Parathyroid adenoma (tissue), 2 donors: Measurements from ENCODE around the gene DLG2.

Experiments
- H2AFZ ChIP-seq: fragments of 300-600 bp; sonication (generic); one replicate; pipeline ENCODE4 v1.7.0; 2017; ENCODE audit warnings: antibody characterized with exemption, mild to moderate bottlenecking
- H3K27ac ChIP-seq: fragments of 300-600 bp; sonication (generic); one replicate; pipeline ENCODE4 v1.7.0; 2017
- H3K27me3 ChIP-seq: fragments of 300-600 bp; sonication (generic); one replicate; pipeline ENCODE4 v1.7.0; 2017; ENCODE audit warnings: low read length; ENCODE audit not compliant: control insufficient read depth, insufficient read depth
- H3K36me3 ChIP-seq: fragments of 300-600 bp; sonication (generic); one replicate; pipeline ENCODE4 v1.7.0; 2017; ENCODE audit warnings: low read length; ENCODE audit not compliant: control insufficient read depth, insufficient read depth
- H3K4me1 ChIP-seq: fragments of 300-600 bp; sonication (generic); one replicate; pipeline ENCODE4 v1.7.0; 2017; ENCODE audit warnings: control low read depth
- H3K4me2 ChIP-seq: fragments of 300-600 bp; sonication (generic); one replicate; pipeline ENCODE4 v1.7.0; 2017; ENCODE audit warnings: low read length
- H3K4me3 ChIP-seq: fragments of 300-600 bp; sonication (generic); one replicate; pipeline ENCODE4 v1.7.0; 2017; ENCODE audit warnings: low read depth, low read length
- H3K79me2 ChIP-seq: fragments of 300-600 bp; sonication (generic); one replicate; pipeline ENCODE4 v1.7.0; 2017; ENCODE audit warnings: control low read depth
- H3K9ac ChIP-seq: fragments of 300-600 bp; sonication (generic); one replicate; pipeline ENCODE4 v1.7.0; 2017; ENCODE audit warnings: mild to moderate bottlenecking
- H3K9me3 ChIP-seq: fragments of 300-600 bp; sonication (generic); one replicate; pipeline ENCODE4 v1.7.0; 2017; ENCODE audit warnings: low read length; ENCODE audit not compliant: control insufficient read depth
- TF ChIP-seq, protein P1 (sequence below): fragments of 300-600 bp; sonication (generic); IDR thresholded peaks from one replicate; pipeline ENCODE4 v1.7.0; 2017; ENCODE audit warnings: antibody characterized with exemption, mild to moderate bottlenecking
- donor health status: primary hyperparathyroidism.

Gene DLG2

DNA sequence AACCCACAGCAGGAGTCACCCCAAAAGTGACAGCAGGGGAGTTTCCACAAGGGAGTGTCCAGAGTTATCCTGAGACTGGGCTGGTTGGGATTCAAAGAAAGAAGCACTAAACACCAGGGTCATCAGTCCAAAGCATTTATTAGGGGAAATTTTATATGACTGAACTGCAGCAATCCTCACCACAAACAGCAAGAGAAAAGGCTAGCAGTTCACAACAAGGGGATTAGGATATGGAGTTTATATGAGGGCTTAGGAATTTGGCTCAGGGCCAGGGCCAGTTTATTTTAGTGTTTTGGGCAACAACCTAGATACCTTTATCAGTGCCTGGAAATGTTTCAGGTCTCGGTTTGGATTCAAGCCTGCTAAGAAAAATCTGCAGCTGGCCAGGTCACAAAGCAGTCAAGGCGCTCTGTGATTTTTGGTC is 16.1 kb upstream of the DLG2 start:
- no peak overlapping the region for H2AFZ ChIP-seq
- H3K4me2 ChIP-seq = no peak overlapping the region
- no peaks in the 10 kb centered on the region for H3K27me3 ChIP-seq
- no peaks in the 10 kb centered on the region for H3K4me1 ChIP-seq
- no peak overlapping the region for H3K4me3 ChIP-seq
- no peaks in the 10 kb centered on the region for H3K79me2 ChIP-seq
- TF ChIP-seq, protein P1, sequence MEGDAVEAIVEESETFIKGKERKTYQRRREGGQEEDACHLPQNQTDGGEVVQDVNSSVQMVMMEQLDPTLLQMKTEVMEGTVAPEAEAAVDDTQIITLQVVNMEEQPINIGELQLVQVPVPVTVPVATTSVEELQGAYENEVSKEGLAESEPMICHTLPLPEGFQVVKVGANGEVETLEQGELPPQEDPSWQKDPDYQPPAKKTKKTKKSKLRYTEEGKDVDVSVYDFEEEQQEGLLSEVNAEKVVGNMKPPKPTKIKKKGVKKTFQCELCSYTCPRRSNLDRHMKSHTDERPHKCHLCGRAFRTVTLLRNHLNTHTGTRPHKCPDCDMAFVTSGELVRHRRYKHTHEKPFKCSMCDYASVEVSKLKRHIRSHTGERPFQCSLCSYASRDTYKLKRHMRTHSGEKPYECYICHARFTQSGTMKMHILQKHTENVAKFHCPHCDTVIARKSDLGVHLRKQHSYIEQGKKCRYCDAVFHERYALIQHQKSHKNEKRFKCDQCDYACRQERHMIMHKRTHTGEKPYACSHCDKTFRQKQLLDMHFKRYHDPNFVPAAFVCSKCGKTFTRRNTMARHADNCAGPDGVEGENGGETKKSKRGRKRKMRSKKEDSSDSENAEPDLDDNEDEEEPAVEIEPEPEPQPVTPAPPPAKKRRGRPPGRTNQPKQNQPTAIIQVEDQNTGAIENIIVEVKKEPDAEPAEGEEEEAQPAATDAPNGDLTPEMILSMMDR = no peak
- no peak overlapping the region for H3K27ac ChIP-seq
- no peaks in the 10 kb centered on the region for H3K36me3 ChIP-seq
- no peak overlapping the region for H3K9ac ChIP-seq
- no peaks in the 10 kb centered on the region for H3K9me3 ChIP-seq

DNA sequence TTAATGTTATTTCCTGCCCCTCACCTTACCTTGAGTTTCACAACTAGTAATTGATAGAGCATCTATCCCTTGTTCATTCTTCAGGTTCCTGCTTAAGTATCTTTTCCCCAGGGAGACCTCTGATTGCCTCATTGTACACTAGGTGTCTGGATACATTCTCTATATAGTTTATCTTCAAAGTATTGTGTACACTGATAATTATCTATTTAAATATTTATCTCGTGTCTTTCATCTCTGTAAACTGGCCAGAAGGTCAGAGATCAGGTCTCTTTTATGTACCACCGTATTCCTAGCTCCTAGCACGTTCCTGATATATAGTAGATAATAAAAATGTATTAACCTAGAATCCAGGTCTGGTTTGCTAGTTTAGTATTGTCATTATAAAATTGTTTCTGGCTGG is 7.6 kb upstream of the DLG2 start:
- no peaks in the 10 kb centered on the region for H3K4me1 ChIP-seq
- H2AFZ ChIP-seq = no peak overlapping the region
- TF ChIP-seq, protein P1 = no peak
- no peak overlapping the region for H3K4me2 ChIP-seq
- no peak overlapping the region for H3K9ac ChIP-seq
- no peaks in the 10 kb centered on the region for H3K79me2 ChIP-seq
- H3K36me3 ChIP-seq = no peaks in the 10 kb centered on the region
- no peak overlapping the region for H3K4me3 ChIP-seq
- H3K9me3 ChIP-seq = no peaks in the 10 kb centered on the region
- H3K27me3 ChIP-seq = no peaks in the 10 kb centered on the region
- H3K27ac ChIP-seq = no peak overlapping the region

DNA sequence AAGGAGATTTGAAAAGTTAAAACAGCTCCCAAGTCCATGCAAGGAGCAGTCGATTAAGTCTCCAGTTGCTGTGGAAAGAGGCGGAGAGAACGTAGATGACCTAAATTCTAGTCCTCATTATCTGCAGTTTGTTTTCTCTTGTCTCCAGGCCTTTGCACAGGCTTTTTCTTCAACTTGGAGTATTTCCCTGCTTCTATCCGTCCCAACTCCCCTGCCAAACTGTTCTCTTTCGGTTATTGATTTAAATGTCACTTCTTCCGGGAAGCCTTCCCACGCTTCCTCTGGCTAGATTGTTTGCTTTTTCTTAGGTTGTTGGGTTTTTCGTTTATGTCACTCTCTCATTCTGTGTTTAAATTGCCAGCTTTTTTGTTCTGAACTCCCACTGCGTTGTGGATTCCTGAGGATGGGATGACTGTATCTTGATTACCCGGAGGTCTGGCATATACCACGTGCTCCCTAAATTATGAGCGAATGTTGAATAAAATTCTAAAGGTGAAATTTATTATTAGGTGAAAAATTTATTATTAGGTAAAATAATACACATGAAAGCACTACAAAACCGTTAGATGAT is 1.7 kb upstream of the DLG2 start:
- no peaks in the 10 kb centered on the region for H3K9me3 ChIP-seq
- H3K4me2 ChIP-seq = peak overlapping the region; percentile 75
- H3K27me3 ChIP-seq = no peaks in the 10 kb centered on the region
- no peaks in the 10 kb centered on the region for H3K4me1 ChIP-seq
- H3K36me3 ChIP-seq = no peaks in the 10 kb centered on the region
- no peak overlapping the region for H3K9ac ChIP-seq
- TF ChIP-seq, protein P1 = no peak
- no peaks in the 10 kb centered on the region for H3K79me2 ChIP-seq
- H3K4me3 ChIP-seq = peak overlapping the region; percentile 80
- peak overlapping the region; percentile 90 for H3K27ac ChIP-seq
- H2AFZ ChIP-seq = peak overlapping the region; percentile 95

DNA sequence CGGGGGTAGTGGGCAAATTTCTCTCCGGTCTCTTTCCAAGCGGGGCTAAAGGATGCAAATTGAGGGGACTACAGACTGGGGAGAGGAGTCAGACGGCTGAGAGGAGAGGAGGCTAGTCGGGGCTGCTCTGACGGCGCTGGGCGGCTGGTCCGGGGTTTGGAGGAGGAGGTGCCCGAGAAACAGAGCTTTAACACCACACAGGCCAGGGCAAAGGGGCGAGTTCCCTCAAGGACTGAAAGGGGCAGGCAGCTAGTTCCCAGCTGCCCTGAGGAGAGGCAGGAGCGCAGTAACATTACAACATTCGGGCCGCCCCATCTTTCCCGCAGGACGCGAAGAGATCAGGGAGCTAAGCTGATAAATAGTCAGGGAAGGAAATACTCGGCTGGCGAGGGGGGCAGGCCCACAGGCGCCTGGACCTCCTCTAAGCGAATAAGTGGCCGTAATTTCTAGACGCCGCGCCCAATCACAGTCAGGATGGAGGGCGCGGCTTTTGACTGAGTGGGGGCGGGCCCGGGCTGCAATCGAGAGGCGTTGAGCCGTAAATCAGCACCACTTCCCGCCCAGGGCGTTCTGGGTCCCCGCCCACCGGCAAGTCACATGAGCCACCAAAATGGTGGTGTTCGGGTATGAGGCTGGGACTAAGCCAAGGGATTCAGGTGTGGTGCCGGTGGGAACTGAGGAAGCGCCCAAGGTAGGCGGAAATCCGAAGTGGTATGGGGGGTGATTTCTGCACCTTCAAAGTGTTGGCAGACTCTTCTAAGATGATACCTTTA is 1.0 kb upstream of the DLG2 start, which contains the start of gene TMEM126B:
TSS of gene TMEM126B (plus strand) at position 596 of the 773 bp plus-strand sequence. CDS start at position 611, 15 bp downstream.
- H2AFZ ChIP-seq = peak within 1 kb of the TSS; percentile 95
- no peaks in the 10 kb centered on the region for H3K79me2 ChIP-seq
- TF ChIP-seq, protein P1 = no peak
- no peaks in the 10 kb centered on the region for H3K4me1 ChIP-seq
- peak within 1 kb of the TSS; percentile 67 for H3K9ac ChIP-seq
- H3K4me3 ChIP-seq = peak within 1 kb of the TSS; percentile 80
- H3K4me2 ChIP-seq = peak within 1 kb of the TSS; percentile 95
- no peaks in the 10 kb centered on the region for H3K27me3 ChIP-seq
- H3K9me3 ChIP-seq = no peaks in the 10 kb centered on the region
- H3K27ac ChIP-seq = peak within 1 kb of the TSS; percentile 90
- H3K36me3 ChIP-seq = no peaks in the 10 kb centered on the region
